Panc1 (cell line): ENCODE data around the gene ACTL6B. TPM values are rescaled to one million over a fixed set of nuclear protein-coding genes. Genes with fewer than 3 reads are reported as not detected.

Experiments
- ATAC-seq: fragments of 200-7000 bp; cut with Tn5 transposase; 2 replicates; pipeline ENCODE4 v1.9.1; 2020; ENCODE audit warnings: mild to moderate bottlenecking, moderate library complexity
- BruUV-seq: library from RNA; stranded (reverse); fragments of 400-500 nt; replicated peaks from 2 replicates; lab custom pipeline; 2021; lab: Mats Ljungman, UMichigan
- CTCF ChIA-PET: fragments of 300-600 bp; sonication (Branson Sonifier 250); formaldehyde crosslinking; loops from one replicate; lab custom pipeline; 2022; ENCODE audit warnings: antibody characterized with exemption; lab: Charles Lee
- POLR2A ChIA-PET: fragments of 300-600 bp; sonication (Branson Sonifier 250); formaldehyde crosslinking; loops from one replicate; lab custom pipeline; 2022; ENCODE audit warnings: antibody characterized with exemption; lab: Charles Lee
- DNase-seq: peaks from one replicate; pipeline ENCODE4 v3.0.0-alpha.2; 2010; ENCODE audit warnings: low read depth, low spot score
- H3K27ac ChIP-seq: 2 replicates; pipeline ENCODE4 v1.5.1; 2011; ENCODE audit warnings: mild to moderate bottlenecking, low read length, inconsistent platforms
- H3K27me3 ChIP-seq: fragments of 200-500 bp; sonication (Bioruptor generic); 2 replicates; pipeline ENCODE4 v1.6.0; 2014; ENCODE audit warnings: low read length, inconsistent platforms; ENCODE audit not compliant: control insufficient read depth, insufficient read depth
- H3K36me3 ChIP-seq: fragments of 200-500 bp; sonication (Bioruptor generic); 2 replicates; pipeline ENCODE4 v1.5.1; 2014; ENCODE audit warnings: inconsistent platforms, mild to moderate bottlenecking, low read length, moderate library complexity; ENCODE audit not compliant: control insufficient read depth, insufficient read depth
- H3K4me1 ChIP-seq: 2 replicates; pipeline ENCODE4 v1.5.1; 2011; ENCODE audit warnings: inconsistent platforms, mild to moderate bottlenecking, low read length, moderate library complexity; ENCODE audit not compliant: control insufficient read depth, insufficient read depth
- H3K4me3 ChIP-seq, 2 experiments: 2 replicates each; pipeline ENCODE4 v1.5.1; 2011 to 2012; ENCODE audit warnings: low read depth in 2 of 2, low read length in 2 of 2, mild to moderate bottlenecking in 2 of 2, inconsistent platforms in 1 of 2, moderate library complexity in 1 of 2
- H3K9me3 ChIP-seq: fragments of 200-500 bp; sonication (Bioruptor generic); 2 replicates; pipeline ENCODE4 v1.5.1; 2014; ENCODE audit warnings: low read depth, mild to moderate bottlenecking, inconsistent platforms, low read length, moderate library complexity; ENCODE audit not compliant: control insufficient read depth, insufficient read depth
- POLR2AphosphoS5 ChIP-seq: IDR thresholded peaks from 2 replicates; pipeline ENCODE4 v1.6.1; 2012; ENCODE audit warnings: mild to moderate bottlenecking, low read depth, low read length, moderate library complexity
- SIN3A ChIP-seq: IDR thresholded peaks from 2 replicates; pipeline ENCODE4 v1.6.1; 2012; ENCODE audit warnings: low read depth, mild to moderate bottlenecking, low read length, moderate library complexity, borderline replicate concordance; ENCODE audit not compliant: insufficient read depth
- TCF7L2 ChIP-seq: IDR thresholded peaks from 2 replicates; pipeline ENCODE4 v1.6.1; 2011; ENCODE audit warnings: mild to moderate bottlenecking, low read depth, low read length, inconsistent platforms
- in situ Hi-C: cut with HindIII; loops from 2 replicates; pipeline ENCODE4 v1.10.0; 2016; ENCODE audit warnings: low sequenced_read_pairs, low pct_unique_long_range_greater_than_20kb
- intact Hi-C: fragments of 100-400 bp; cut with micrococcal nuclease; formaldehyde crosslinking; loops from one replicate; pipeline ENCODE4 v1.10.0; 2022; ENCODE audit not compliant: unreplicated experiment
- total RNA-seq: library from RNA; stranded (reverse); gene quantifications from one replicate; pipeline ENCODE4 v1.2.1, GENCODE V29; 2021; ENCODE audit not compliant: unreplicated experiment
- TF ChIP-seq, protein P1 (sequence below), 2 experiments: IDR thresholded peaks; 2 replicates each; pipeline ENCODE4 v1.6.1; 2011 to 2012; ENCODE audit warnings: low read depth in 2 of 2, control low read depth in 1 of 2, low read length in 1 of 2, mild to moderate bottlenecking in 1 of 2, moderate library complexity in 1 of 2; ENCODE audit not compliant: insufficient read depth in 1 of 2
- TF ChIP-seq, protein P2 (sequence below): fragments of 450-650 bp; IDR thresholded peaks from 2 replicates; pipeline ENCODE4 v1.5.1; 2017; ENCODE audit warnings: mild to moderate bottlenecking

ACTL6B gene
- total RNA-seq, 1 experiment from 2014 or later, result not detected

DNA sequence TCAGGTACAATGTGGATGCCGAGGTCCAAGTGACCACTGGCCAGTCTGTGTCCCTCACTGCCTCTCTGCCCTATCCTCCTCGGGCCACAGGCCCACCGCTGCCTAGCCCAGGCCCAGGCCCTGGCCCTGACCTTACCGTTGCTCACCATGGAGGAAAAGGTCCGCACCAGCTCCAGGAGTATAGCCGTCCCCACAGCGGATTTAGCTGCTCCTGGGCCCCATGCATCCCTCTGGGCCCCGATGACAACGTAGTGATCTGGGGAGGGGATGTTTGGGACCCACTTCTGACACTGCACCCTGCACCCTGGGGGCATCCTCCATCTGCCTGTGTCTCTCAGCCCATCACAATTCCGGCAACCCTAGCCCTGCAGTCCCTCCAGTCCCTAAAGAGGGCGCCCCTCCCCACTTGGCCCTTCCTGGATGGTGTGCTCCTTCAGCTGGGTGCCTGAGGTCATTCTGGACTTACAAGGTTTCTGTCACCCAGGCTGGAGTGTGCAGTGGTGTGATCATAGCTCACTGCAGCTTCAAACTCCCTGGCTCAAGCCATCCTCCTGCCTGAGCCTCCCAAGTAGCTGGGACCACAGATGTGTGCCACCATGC, 27.0 kb downstream of the ACTL6B start:
- Histone ChIP-seq H3K9me3 (no peaks in the 10 kb centered on the region), H3K27me3 (no peaks in the 10 kb centered on the region), H3K36me3 (no peaks in the 10 kb centered on the region; the same call in 1 of the 2 replicates), H3K27ac (no peak overlapping the region), H3K4me1 (no peaks in the 10 kb centered on the region), H3K4me3 (no peak overlapping the region)
- TF ChIP-seq TCF7L2, result no peak
- TF ChIP-seq SIN3A, result no peak
- TF ChIP-seq POLR2AphosphoS5, result no peak
- TF ChIP-seq, protein P1, sequence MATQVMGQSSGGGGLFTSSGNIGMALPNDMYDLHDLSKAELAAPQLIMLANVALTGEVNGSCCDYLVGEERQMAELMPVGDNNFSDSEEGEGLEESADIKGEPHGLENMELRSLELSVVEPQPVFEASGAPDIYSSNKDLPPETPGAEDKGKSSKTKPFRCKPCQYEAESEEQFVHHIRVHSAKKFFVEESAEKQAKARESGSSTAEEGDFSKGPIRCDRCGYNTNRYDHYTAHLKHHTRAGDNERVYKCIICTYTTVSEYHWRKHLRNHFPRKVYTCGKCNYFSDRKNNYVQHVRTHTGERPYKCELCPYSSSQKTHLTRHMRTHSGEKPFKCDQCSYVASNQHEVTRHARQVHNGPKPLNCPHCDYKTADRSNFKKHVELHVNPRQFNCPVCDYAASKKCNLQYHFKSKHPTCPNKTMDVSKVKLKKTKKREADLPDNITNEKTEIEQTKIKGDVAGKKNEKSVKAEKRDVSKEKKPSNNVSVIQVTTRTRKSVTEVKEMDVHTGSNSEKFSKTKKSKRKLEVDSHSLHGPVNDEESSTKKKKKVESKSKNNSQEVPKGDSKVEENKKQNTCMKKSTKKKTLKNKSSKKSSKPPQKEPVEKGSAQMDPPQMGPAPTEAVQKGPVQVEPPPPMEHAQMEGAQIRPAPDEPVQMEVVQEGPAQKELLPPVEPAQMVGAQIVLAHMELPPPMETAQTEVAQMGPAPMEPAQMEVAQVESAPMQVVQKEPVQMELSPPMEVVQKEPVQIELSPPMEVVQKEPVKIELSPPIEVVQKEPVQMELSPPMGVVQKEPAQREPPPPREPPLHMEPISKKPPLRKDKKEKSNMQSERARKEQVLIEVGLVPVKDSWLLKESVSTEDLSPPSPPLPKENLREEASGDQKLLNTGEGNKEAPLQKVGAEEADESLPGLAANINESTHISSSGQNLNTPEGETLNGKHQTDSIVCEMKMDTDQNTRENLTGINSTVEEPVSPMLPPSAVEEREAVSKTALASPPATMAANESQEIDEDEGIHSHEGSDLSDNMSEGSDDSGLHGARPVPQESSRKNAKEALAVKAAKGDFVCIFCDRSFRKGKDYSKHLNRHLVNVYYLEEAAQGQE (IDR thresholded peaks at IDR 0.05; ENCODE audit: insufficient read depth in 1 of 2, low read depth in 2 of 2, low read length in 1 of 2), result no peak
- TF ChIP-seq, protein P2, sequence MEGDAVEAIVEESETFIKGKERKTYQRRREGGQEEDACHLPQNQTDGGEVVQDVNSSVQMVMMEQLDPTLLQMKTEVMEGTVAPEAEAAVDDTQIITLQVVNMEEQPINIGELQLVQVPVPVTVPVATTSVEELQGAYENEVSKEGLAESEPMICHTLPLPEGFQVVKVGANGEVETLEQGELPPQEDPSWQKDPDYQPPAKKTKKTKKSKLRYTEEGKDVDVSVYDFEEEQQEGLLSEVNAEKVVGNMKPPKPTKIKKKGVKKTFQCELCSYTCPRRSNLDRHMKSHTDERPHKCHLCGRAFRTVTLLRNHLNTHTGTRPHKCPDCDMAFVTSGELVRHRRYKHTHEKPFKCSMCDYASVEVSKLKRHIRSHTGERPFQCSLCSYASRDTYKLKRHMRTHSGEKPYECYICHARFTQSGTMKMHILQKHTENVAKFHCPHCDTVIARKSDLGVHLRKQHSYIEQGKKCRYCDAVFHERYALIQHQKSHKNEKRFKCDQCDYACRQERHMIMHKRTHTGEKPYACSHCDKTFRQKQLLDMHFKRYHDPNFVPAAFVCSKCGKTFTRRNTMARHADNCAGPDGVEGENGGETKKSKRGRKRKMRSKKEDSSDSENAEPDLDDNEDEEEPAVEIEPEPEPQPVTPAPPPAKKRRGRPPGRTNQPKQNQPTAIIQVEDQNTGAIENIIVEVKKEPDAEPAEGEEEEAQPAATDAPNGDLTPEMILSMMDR, result no peak; the same call in 1 of the 2 replicates
- ChIA-PET CTCF (interaction anchor here (1.3 kb wide), 2 partner anchors 11 to 17 kb away, joined by 3 to 6 read pairs; partner anchors contain the start of gene MOSPD3), POLR2A (no interaction called here)
- DNase-seq, result no peak
- ATAC-seq, result peak; percentile 40; the same call in 1 of the 2 replicates
- BruUV-seq, result no TSS peak
- in situ Hi-C loops (no loop called here), intact Hi-C loops (no loop called here)

DNA sequence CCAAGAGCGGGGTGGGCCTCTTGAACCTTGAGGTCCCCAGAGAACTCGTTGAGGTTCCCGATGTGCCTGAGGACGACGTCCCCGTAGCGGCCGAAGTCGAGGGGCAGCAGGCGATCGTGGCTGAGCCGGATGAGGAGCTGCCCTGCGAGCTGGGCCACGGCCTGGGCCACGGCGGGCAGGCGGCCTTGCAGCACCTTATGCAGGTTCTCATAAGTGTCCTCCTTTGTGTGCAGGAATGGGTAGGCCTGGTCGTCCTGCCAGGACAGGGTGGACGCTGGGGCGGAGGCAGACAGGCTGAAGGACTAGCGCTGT, 29.1 kb downstream of the ACTL6B start:
- no TSS peak for BruUV-seq

More for the DNA sequence above, 29.1 kb downstream of the ACTL6B start:
- ATAC-seq (no peak), DNase-seq (no peak)
- Histone ChIP-seq H3K4me3 (no peak overlapping the region), H3K4me1 (no peaks in the 10 kb centered on the region), H3K27ac (no peak overlapping the region), H3K36me3 (no peaks in the 10 kb centered on the region; the same call in 1 of the 2 replicates), H3K27me3 (no peaks in the 10 kb centered on the region), H3K9me3 (no peaks in the 10 kb centered on the region)
- POLR2A ChIA-PET, result no interaction called here
- TF ChIP-seq POLR2AphosphoS5, result no peak
- TF ChIP-seq, protein P2, result no peak
- no peak for TF ChIP-seq TCF7L2
- TF ChIP-seq, protein P1 (IDR thresholded peaks at IDR 0.05; ENCODE audit: insufficient read depth in 1 of 2, low read depth in 2 of 2, low read length in 1 of 2), result no peak
- TF ChIP-seq SIN3A, result no peak
- in situ Hi-C loops, result no loop called here
- CTCF ChIA-PET, result interaction anchor here (0.6 kb wide), 1 partner anchor 14 kb away, joined by 3 read pairs; no protein-coding TSS in a partner anchor
- intact Hi-C loops, result no loop called here
